Fibroblast of pulmonary artery (primary cell): ENCODE data around the gene FAM47C.
"Not testable (repeated sequence)": the region's sequence is repeated elsewhere in the genome, so short reads cannot be mapped to it uniquely, and the experiment has no call there.

ENCODE experiments used
- DNase-seq: peaks from one replicate; pipeline ENCODE4 v3.0.0-alpha.2; 2010; ENCODE audit warnings: low read depth
- H3K4me3 ChIP-seq: replicated peaks from 2 replicates; pipeline ENCODE4 v1.5.1; 2011; ENCODE audit warnings: low read depth, mild to moderate bottlenecking, control low read depth, low read length, moderate library complexity
- CTCF ChIP-seq: IDR thresholded peaks from 2 replicates; pipeline ENCODE4 v1.5.1; 2011; ENCODE audit warnings: mild to moderate bottlenecking, control low read depth, low read length, inconsistent platforms; ENCODE audit errors: missing control alignments

FAM47C gene

DNA sequence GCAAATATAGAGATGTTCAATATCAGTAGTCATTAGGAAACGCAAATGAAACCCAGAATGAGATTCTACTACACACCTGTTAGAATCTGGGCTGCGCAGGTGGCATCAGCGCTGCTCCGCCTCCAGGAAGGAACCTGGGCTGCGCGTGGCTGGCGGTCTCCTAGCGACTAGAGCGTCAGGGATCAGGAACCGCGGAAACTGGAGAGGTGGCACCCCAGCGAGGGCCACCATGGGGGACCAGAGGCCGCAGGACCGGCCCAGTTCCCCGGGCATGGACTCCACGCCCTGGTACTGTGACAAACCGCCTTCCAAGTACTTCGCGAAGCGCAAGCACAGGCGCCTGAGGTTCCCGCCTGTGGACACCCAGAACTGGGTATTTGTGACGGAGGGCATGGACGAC is at the start of gene FAM47C:
TSS of gene FAM47C (plus strand) at position 185 of the 400 bp plus-strand sequence. CDS start at position 230, 45 bp downstream.
- not testable (repeated sequence) for DNase-seq, H3K4me3 ChIP-seq

DNA sequence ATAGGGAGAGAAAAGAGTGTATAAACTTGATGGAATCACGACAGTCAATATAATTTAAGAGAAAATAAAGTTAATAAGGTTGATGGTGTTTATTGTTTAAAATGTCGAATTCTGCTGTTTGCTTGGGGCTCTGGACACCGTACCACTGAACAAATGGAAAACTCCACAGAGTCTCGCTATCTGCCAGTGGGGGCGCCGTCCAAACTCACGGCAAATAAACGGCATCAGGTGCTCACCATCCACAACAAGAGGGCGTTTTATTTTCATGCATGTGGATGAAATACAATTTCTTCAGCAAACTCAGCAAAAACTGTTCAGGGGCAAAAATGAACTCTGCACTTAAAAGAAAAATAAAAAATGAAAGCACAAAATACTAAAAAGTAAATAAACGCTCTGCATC is 46.6 kb upstream of the FAM47C start:
- TF ChIP-seq CTCF = no peak
- DNase-seq = no peak
- no peak overlapping the region for H3K4me3 ChIP-seq

DNA sequence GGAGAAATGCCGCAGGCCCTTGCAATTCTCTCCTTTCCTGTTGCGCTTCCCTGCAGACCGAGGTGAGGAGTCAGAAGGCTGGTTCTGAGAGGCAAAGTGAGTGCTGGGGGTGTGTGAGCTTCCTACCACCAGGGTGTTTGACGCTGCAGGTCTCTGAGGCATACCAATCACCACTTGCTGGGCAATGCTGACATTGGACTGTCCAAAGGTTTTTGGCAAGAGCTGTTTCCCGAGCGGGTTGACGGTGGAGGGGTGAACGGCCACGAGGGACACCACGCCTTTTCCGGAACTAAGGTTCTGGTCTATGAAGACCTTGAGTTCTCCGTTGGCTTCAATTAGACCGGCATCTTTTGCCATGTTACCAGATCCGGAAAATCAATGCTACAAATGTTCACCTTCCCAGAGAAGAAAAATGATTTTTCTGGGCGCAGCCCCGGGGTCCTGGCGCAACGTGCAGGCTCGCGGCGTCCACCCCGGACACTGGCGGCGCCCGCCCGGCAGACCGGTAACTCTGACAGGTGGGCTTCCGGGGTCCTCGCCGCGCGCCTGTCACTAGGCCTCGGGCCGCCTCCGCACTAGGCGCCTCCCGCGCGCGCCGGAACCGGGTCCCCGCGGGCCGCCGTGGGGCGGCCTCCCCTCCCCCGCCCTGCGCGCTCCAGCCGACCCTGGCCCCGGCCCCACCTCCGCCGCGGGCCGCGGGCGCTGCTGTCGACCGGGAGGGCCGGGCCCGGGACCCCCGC is 44.9 kb upstream of the FAM47C start:
- DNase-seq = no peak
- no peak for TF ChIP-seq CTCF
- H3K4me3 ChIP-seq = no peak overlapping the region

DNA sequence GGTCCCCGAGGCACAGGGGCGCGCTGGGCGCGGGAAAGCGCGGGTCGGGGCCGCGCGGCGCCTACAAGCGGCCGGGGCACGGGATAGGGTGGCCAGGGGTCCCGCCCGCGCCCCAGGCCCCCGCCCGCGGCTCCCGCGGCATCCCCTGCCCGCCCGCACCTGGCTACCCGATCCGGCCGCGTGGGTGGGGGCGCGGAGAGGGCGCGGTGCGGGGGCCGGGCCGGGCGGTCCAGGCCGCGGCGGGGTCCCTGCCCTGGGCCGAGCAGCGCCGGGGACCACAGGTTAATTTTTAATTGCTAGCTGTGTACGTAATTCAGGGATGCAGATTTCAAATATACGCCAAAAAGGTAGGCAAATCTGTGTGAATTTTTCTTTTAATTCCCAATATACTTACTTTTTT is 44.3 kb upstream of the FAM47C start:
- TF ChIP-seq CTCF = no peak
- DNase-seq = no peak
- no peak overlapping the region for H3K4me3 ChIP-seq

GRCh38 chrX:36973575-36973974 is 34.6 kb upstream of the FAM47C start:
- DNase-seq = no peak
- no peak for TF ChIP-seq CTCF
- H3K4me3 ChIP-seq = no peak overlapping the region

DNA sequence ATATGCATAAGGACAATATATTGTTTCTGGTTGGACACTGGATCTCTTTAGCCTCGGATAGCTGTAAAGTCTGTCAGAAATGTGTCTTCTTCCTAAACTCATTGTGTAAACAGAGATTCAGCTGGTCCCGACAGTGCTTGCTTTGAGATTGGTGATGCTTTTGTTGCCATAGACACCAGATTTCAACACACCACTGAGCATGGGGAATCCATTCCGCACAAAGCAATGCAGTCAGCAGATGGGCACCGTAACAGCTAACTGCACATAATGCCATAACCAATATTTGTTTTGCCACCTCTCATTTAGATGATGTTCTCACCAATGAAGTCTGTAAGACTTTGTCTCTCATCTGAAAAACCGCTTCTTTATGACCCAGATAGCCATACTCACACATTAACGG is 33.3 kb upstream of the FAM47C start:
- no peak for DNase-seq
- no peak for TF ChIP-seq CTCF
- H3K4me3 ChIP-seq = no peak overlapping the region

- DNase-seq = no peak
- TF ChIP-seq CTCF = no peak
- no peak overlapping the region for H3K4me3 ChIP-seq
Measured at GRCh38 chrX:36978886-36979285, 29.3 kb upstream of the FAM47C start.
